ENCODE data around the gene PTPRM.

PTPRM gene

DNA sequence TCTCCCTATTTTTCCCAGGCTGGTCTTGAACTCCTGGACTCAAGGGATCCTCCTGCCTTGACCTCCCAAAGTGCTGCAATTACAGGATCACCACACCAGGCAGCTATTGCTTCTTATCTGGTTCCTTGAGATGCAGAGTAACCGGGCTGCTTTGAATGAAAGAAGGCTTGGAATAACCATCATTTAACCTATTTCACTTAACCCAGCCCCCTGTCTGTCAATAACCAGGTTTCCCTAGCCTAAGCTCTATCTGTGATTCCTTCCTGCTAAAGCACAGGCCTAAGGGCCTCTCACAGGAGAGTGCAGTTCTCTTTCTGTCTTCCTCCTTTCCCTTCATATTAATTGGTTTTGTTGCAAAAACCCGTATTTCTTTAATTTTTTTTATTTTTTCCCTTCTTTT, 648.6 kb downstream of the PTPRM start:
- no peak for DNase-seq

DNA sequence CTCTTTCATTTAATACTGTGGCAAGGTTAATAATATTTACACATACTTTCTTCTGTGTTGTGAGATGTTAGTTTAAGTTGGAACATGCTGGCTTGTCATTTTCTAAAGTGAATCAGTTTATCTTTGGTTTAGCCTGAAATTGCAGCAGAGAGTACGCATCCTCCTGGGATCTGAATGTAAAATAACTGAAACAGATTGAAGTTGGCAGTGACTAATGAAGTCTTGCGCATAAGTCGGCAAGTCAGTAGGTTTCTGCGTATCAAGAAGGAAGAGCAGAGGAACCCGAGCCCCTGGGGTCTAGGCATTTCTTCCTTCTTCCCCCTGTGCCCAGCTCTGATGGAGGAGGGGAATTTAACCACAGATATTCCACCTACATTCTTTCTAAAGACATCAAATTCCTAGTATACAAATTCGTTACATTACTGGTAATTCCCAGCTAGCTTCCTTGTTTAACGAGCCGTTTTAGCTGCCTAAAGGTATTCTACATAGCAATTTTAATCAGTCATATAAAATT, 650.0 kb downstream of the PTPRM start:
- DNase-seq, result no peak

DNA sequence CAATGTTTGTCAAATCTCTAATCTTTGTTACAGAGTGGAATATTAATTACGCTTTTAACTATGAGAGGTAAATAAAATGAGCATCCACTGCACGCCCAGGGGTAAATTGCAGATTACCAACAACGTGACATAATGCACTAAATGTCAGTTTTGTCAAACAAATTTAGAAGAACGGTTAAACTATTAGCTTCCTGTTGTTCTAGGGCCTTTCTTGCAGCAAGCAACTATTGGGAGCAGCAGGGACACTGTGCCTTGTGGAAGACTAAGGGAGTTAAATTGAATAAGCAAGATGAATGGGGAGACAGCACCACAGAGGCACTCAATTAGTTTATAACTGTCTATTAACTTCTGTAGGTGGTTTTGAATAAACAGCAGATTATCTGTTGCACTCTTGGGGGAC, 651.1 kb downstream of the PTPRM start:
- no peak for DNase-seq

DNA sequence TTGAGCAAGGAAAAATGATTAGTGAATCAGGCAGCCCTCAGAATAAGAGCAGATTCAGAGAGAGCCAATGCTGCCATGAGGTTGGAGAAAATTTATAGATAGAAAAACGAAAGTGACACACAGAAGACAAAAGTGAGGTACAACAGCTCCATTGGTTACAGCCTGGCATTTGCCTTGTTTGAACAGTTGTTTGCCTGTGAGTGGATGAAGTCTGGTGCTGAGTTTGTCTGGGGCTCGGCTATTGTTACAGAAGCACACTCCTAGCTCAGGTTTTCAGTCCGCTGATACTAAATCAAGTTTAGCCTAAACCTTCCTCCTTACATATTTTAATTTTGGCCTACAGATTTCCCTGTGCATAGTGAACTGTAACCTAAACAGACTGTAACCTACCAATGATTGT, 654.3 kb downstream of the PTPRM start:
- DNase-seq, result no peak

DNA sequence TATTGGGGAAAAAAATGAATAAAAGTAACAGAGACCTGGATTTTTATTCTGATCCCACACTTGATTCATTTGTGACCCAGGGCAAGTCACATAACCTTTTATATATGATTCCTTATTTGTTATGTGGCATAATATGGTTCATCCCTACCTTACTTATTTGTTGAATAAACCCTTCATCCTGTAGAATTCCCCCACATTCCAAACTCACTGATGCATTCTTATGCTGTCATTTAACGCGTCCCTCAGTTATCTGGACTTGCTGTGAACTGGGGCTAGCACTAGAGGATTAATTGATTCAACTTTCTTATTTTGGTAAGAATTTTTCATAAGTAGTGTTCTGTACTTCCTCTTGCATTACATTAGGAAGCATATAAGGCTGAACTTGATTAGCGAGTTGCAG, 657.5 kb downstream of the PTPRM start:
- no peak for DNase-seq

DNA sequence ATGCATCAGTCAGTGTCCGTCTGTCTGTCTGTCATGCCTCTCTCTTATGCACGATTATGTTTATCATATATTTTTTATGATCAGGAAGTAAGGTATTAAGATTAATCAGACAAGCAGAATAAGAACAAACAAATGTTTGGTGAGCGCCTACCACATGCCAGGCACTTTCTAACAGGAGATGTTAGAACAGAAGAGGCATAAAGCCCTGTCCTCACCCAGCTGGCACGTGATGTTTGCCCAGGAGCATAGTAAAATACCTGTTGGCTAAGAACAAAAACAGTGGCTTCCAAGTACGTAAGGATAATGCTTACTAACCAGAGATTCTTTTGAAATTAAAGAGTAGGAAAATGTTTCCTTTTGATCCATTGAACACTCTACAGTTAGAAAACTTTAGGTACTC, 661.9 kb downstream of the PTPRM start:
- DNase-seq, result no peak

DNA sequence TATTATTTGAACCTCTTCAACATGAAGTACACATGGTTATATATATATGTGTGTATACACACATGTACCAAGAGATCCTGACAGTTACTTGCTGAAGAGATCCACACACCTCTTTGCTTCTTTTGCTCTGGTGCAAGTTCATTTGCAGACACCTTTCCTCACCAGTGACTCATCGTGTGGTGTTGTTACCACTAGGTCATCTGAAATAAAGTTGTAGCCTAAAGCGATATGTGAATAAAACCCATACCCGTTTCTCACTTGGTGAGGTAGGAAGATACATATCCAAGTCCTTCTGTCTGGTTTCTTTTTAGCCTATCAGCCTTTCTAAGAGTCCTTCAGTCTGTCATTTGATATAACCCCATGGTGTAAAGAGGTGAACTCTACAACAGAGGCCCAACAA, 662.7 kb downstream of the PTPRM start:
- no peak for DNase-seq

DNA sequence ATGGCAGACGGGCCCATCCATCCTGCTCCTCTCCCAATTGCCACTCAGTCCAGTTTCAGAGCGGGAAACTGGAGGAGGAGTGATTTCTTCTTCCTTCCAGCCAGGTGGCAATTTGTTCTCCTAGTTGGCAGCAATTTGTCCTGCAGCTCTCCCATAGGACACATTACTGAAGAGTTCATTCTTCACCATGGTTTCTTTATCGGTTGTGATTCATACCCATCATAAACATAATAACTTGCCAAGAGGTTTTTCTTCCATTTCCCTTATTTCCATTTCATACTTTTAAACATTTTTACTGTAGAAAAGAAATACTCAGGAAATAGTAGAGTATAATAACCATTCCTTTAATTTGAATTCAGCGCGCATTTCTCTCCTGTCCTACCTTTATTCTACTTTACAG, 664.2 kb downstream of the PTPRM start:
- DNase-seq, result no peak

DNA sequence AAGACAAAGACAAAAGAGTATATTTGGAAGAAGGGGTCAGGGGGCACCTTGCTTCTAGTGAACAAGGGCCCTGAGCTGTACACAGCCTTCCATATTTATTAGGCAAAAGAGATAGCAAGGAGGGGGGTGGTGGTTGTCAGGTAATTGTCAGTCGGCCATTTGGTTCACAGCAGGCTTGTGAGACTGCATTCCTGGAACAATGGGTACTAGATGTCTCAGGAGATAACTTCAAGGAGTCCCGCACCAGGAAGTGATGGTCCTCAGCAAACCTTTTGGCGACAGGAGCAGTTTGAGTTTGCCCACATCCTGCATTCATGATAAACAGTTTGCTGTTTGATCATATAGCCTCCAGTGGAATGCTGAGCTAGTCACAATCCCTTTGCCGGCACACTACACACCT, 665.7 kb downstream of the PTPRM start:
- no peak for DNase-seq

DNA sequence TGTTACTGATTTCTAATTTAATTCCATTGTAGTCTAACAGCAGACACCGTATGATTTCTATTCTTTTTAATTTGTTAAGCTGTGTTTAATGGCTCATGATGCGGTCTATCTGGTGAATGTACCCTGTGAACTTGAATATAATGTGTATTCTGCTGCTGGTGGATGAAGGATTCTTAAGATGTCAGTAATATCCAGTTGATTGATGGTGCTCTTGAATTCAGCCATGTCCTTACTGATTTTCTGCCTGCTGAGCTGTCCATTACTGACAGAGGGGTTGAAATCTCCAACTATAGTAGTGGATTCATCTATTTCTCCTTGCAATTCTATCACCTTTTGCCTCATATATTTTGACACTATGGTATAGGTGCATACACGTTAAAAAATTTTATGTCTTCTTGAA, 668.8 kb downstream of the PTPRM start:
- DNase-seq, result no peak

DNA sequence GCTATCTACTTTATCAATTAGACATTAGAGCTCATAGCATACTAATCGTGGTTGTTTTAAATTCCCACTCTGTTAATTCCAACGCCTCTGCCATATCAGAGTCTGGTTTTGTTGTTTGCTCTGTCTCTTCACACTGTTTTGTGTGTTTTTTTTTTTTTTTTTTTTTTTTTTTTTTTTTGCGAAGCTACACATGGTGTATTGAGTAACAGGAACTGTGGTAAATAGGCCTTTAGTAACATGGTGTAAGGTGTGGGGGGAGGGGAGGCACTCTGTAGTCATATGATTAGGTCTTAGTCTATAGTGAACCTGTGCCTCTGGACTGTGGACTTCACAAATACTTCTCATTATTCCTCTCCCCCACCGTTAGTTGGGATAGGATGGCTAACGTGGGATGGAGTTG, 671.4 kb downstream of the PTPRM start:
- DNase-seq, result no peak

DNA sequence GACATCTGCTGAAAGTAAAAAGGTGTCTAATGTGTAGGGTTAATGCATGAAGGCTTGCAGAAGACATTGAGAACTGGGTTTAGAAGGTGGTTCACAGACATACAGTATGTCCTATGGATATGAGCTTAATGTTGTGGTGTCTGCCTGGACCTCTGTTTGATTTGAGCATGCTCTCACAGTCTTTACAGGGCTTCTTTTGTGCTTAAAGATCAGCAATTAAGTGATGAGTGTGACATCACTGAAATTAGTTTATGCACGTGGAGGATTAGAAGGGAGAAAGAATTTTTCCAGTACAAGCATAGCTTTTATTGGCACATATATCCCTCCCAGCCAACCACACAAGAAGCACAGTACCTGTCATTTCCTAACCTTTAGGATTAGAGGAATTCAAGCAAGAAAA, 674.6 kb downstream of the PTPRM start:
- no peak for DNase-seq

DNA sequence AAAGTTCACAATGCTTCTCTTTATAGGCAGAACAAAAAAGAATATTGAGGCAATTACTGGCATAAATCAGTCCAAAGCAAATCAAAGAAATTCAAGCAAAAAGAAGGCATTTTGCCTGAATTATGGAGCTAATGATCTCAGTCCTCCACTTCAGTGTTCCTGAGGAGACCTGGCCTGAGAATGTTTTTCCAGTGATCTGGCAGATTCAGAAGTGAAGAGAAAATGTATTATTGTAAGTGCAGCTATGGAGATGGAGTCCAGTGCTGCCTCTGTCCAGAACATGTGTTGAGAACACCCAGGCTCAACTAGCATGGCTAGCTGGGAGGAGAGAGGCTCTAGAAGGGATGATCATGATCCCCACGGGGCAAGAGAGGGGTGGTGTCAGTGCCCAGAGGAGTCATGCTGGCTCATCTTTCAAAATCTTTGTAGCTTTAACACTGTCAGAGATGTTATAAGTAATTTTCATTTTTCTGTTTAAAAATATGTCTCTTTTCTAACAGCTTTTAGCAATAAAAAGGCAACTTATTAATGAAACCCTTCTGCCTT, 675.1 kb downstream of the PTPRM start:
- DNase-seq, result no peak

DNA sequence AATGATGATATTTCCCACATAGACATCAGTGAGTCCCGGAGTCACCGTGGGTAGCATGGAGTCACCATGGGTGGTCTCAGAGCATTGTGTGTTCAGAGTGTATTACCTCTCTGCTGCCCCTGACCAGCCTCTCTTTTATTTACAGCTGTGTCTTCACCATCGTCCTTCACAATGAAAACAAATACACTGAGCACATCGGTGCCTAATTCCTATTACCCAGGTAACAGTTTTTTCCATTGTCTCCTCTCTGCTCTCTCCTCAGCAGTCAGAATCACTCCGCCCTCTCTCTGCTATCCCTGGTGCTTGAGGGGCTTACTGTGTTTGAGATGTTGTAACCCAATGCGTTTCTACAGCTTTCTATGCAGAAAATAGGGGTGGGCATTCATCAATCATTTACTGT, 680.6 kb downstream of the PTPRM start:
- DNase-seq, result no peak

DNA sequence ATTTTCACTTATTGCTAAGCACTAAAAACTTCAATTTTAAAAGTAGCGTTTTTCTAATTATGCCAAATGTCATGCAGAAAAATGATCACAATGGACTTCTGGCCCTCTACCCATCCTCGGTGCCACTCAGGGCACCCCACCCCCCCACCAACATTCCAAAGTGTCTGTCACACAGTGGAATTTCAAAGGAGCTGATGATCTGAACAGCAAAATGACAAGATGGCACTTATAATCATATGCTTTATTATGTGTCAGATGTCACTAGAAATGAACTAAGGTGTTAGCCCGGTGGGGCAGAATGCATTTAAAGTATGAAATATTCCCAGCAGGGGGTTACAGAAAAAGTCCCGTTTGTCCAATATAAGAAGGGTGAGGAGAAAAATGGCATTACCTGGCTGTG, 681.5 kb downstream of the PTPRM start:
- no peak for DNase-seq

DNA sequence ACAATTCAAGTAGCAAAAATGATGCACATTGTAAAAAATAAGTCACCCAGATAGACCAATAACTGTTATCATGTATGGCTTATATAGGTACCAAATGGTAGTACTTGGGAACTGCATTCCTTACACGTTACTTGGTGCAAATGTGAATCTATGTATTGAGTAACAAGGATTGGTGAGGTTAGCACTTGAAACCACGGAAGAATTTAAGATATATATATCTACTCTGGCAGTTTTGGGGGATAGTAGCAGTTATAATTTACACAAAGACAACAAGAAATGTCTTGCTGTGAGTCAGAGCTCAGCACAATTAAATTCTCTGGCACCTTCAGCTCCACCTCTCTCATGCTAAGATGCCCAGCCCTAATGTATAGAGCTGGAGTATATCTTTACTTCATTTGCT, 682.7 kb downstream of the PTPRM start:
- DNase-seq, result no peak

DNA sequence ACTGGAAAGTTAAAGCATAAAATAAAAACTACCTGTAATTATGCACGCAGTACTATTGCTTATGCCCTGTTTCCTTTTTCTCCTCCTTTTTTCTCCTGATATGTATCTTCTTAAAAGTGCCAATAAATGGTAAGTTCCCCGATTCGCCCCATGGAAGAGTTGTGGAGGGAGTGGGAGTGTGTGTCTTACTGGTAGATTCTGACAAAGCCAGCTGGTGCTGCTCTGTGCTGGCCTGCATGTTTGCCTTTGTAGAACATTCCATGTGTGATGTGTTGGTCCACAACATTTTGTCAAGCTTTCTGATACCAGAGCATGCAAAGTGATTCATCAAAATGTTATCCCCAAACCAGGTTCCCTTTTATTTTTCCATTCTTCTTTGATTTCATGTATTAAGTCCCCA, 685.3 kb downstream of the PTPRM start:
- no peak for DNase-seq

DNA sequence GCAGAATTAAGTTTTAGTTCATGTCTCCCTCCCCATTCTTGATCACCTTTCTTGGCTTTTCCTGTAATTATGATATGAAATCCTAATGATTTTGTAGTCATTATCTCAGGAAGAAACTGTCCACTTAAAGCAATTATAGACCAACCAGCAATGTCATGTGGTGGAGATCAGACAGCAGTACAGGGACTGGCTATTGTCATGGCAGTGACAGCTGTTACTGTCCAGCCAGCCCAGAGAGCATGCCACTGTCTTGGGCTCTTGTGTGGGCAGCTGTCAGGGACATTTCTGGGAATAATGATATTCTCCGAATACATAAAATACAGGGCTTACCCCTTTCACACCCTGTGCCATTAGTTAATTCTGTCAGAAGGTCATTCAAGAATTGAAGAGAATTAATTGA, 686.8 kb downstream of the PTPRM start:
- DNase-seq, result no peak

DNA sequence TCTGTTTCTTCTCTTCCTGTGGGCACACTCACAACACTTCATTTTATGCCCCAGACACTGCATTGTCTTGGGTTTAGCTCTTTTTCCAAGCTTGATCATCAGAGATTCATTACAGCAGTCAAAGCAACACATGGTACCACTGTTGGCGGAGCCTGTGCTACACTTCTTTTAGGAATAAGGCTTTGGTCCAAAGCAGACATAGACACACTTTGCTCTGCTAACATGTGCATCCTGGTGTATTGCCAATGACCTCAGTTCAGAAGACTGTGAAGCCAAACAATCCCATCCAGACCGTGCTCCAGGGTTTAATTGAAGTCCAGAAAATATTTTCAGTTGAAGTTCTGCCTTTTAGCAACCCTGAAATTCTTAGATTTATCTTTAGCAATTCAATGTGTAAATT, 687.5 kb downstream of the PTPRM start:
- no peak for DNase-seq

DNA sequence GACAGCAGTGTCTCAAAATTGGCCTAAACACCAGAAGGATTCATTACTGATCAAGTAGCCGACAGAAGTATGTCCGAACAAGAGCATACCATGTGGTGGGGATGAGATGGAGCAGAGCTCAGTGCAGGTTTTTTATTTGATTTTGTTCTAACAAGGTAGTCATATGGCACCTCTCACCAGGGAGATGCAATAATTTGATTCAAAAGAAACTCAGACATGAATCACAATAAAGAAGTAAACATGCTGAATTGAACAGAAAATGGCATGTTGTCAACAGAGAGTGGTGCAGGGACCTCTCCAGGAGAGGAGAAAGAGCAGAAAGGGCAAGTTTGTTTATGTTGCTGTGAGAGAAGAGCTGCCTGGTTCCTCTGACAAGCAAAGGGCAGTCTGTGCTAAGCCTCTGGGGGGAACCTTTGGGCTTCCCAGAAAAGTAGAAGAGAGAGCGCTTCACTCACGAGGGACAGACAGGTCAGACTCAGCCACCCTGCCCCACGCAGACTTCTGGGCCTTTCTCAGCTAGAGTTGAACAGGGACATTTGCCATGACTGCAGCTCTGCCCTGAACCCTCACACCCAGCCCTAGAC, 690.8 kb downstream of the PTPRM start:
- DNase-seq, result no peak

DNA sequence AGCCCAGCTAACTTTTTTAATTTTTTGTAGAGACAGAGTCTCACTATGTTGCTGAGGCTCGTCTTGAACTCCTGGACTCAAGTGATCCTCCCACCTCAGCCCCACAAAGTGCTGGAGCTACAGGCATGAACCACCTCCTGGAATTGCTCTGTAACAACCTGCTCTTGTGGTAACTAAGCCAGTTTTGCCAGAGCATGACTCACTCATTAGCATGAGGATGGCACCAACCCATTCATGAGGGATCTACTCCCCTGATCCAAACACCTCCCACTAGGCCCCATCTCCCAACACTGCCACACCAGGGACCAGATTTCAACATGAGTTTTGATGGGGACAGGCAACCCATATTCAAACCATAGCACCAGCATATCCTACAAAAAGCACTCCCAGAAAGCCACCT, 693.2 kb downstream of the PTPRM start:
- DNase-seq, result peak in 2 of 58 donors; percentile 9 to 11

DNA sequence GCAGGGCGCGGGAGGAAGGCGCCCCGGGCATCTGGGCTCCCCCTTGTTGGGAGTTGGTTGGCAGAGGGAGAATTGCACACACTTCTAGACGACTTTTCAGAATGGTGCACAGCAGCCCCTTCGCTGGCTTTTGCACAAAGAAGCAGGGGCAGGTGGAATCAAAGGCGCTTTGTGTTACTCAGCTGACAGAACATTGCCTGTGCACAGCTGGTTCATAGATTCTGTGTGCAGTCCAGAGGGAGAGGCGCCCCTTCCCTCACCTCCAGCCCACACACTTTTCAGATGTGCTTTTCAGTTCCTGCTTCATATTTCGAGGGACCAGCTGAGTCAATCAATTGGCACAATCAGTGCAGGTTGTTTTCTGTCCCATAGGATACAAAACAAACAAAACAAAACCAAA, 693.7 kb downstream of the PTPRM start:
- DNase-seq, result peak in 2 of 58 donors; percentile 9 to 10

DNA sequence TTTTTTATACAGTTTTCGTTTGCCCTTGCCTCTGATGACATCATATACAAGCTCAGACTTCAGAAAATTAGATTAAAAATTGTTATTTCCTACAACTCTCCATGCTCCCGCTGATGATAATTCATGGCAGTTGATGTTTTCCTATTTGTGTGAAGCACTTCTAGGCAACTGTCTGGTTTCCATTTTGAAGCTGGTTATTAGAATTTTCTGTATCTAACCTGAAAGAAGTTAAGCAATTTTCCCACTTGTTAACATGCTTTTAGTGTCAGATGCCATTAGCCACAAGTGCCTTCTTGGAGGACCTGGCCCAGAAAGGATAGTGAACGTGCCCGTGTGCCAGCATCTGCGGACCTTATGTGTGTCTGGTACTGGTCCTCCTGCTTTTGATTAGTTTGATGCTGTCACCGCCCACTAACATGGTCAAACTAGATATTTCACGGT, 694.6 kb downstream of the PTPRM start:
- no peak for DNase-seq

DNA sequence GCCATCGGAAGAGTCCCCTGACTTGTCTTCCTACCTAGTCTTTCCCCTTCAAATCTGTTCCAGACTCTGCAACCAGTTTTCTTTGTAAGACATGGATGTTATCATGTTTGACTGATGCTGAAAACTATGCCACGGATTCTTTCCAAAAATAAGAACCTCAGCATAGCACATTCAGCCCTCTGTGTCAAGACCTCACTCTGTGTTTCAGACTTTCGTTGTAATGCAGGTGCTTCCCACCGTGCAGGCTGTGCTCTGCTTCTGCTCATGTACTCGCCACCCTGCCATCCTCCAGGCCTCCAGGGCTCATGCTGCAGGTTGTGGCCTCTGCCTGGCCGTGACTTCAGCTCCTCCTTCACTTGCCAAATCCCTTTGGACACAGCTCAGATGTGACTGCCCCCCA, 695.1 kb downstream of the PTPRM start:
- DNase-seq, result no peak

Data from anterior cingulate cortex (tissue), 58 donors.